Adipocyte (in vitro differentiated cells): ENCODE data around the gene CRYAB.

Experiments
- DNase-seq: peaks from one replicate; pipeline ENCODE4 v3.0.0-alpha.2; 2015; ENCODE audit warnings: low read depth
- H3K27me3 ChIP-seq: replicated peaks from 2 replicates; pipeline ENCODE4 v1.7.0; 2013; ENCODE audit warnings: mild to moderate bottlenecking, low read length, moderate library complexity; ENCODE audit not compliant: control insufficient read depth, insufficient read depth
- H3K36me3 ChIP-seq: 2 replicates; pipeline ENCODE4 v1.7.0; 2013; ENCODE audit warnings: low read length, mild to moderate bottlenecking, moderate library complexity; ENCODE audit not compliant: control insufficient read depth, insufficient read depth, severe bottlenecking
- H3K4me1 ChIP-seq: 2 replicates; pipeline ENCODE4 v1.7.0; 2013; ENCODE audit warnings: mild to moderate bottlenecking, low read length, moderate library complexity; ENCODE audit not compliant: control insufficient read depth, insufficient read depth
- H3K4me3 ChIP-seq: 2 replicates; pipeline ENCODE4 v1.7.0; 2013; ENCODE audit warnings: mild to moderate bottlenecking, low read length, moderate library complexity
- H3K9ac ChIP-seq: 2 replicates; pipeline ENCODE4 v1.7.0; 2013; ENCODE audit warnings: mild to moderate bottlenecking, low read length, moderate library complexity
- H3K9me3 ChIP-seq: 2 replicates; pipeline ENCODE4 v1.7.0; 2013; ENCODE audit warnings: mild to moderate bottlenecking, low read length, moderate library complexity; ENCODE audit not compliant: control insufficient read depth

The CRYAB gene

DNA sequence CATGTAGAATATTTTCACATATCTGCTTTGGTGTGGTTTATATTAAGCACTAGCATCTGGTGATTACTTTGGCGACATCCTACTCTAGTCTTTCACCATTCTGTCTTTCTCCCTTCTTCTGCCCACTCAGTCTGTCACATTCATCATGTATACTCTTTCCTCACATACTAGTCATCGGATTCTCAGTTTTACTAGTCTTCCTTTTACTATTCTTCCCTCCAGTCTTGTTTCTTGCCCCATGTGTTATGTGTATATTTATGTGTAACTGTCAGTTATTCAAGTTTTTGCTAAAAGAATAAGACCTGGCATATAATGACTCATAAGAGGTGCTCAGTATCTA is 21.0 kb upstream of the CRYAB start:
- H3K9ac ChIP-seq: no peak overlapping the region
- H3K27me3 ChIP-seq: no peaks in the 10 kb centered on the region
- no peaks in the 10 kb centered on the region for H3K9me3 ChIP-seq
- H3K4me1 ChIP-seq: peaks cover 69% of the 10 kb centered on the region
- DNase-seq: no peak
- H3K4me3 ChIP-seq: no peak overlapping the region
- H3K36me3 ChIP-seq: no peaks in the 10 kb centered on the region

DNA sequence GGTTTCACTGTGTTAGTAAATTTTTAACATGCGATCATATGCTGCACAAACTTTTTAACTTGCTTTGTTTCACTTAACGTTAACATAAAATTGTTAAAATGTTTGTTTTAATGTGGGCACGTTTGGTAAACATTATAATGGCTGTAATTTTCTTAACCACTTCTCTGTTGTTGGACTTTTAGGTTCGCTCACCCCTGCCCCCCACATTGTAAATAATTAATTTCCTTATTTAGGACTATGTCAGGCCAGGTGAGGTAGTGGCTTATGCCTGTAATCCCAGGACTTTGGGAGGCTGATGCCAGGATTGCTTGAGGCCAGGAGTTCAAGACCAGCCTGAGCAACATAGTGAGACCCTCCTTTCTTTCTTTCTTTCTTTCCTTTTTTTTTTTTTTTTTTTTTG is 18.9 kb upstream of the CRYAB start:
- Histone ChIP-seq H3K9ac (peak overlapping the region; percentile 78), H3K27me3 (no peaks in the 10 kb centered on the region)
- no peak for DNase-seq

DNA sequence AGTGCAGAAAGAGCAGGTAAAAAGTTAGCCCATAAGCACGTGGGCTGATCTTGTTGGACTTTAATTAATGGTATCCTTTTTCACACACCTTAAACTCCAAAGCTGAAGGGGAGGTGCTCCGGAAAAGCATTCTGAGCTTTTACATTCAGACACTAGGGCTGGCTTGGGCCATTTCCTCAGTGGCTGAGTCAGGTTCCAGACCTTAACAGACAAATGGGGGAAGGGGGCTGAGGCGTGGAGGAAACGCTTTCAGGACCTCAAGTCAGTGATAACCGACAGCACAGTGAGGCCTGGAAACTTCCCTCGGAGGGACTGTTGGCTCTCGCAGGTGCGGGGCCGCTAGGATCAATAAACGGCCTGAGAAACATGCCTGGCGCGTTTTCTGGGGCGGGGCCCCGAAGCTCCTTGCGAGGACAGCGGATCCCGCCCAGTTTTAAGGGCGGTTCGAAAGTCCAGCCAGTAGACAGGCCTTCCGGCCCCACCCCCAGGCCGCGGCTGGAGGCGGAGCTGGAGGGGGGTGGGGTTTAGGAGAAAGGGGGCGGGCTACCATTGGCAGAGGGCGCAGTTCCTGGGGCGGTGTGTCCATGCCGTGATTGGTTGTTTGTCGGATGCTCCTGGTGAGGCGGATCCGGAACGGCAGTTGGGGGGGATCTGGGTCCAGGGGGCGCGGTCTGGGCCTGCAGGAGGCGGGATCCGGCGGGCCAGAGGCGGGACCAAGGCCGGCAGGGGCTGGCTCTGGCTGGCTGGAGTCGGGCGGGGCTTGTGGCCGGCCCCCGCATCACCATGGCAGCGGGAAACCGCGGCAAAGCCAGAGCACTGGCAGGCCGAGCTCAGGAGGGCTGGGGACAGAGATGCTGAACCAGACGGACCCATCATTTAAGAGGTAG is 15.2 kb upstream of the CRYAB start:
- Histone ChIP-seq H3K9me3 (no peaks in the 10 kb centered on the region), H3K27me3 (no peaks in the 10 kb centered on the region), H3K4me1 (peaks cover 72% of the 10 kb centered on the region), H3K36me3 (no peaks in the 10 kb centered on the region), H3K9ac (peak overlapping the region; percentile 76), H3K4me3 (peak overlapping the region; percentile 80)
- peak; percentile 99 for DNase-seq

More for the DNA sequence above, 18.9 kb upstream of the CRYAB start:
- H3K4me1 ChIP-seq: peaks cover 67% of the 10 kb centered on the region
- H3K4me3 ChIP-seq: peak overlapping the region; percentile 47
- H3K36me3 ChIP-seq: no peaks in the 10 kb centered on the region
- H3K9me3 ChIP-seq: no peaks in the 10 kb centered on the region

GRCh38 chr11:111925953-111926352 is 14.4 kb upstream of the CRYAB start:
- Histone ChIP-seq H3K9ac (peak overlapping the region; percentile 69), H3K27me3 (no peaks in the 10 kb centered on the region), H3K36me3 (no peaks in the 10 kb centered on the region), H3K4me1 (peaks cover 78% of the 10 kb centered on the region), H3K9me3 (no peaks in the 10 kb centered on the region), H3K4me3 (peak overlapping the region; percentile 73)
- no peak for DNase-seq

- peak; percentile 52 for DNase-seq
Observed at GRCh38 chr11:111923951-111924350, 12.4 kb upstream of the CRYAB start.

GRCh38 chr11:111923351-111923788 is 11.8 kb upstream of the CRYAB start:
- Histone ChIP-seq H3K27me3 (no peaks in the 10 kb centered on the region), H3K4me3 (peak overlapping the region; percentile 72), H3K4me1 (peaks cover 68% of the 10 kb centered on the region), H3K9ac (peak overlapping the region; percentile 91), H3K36me3 (no peaks in the 10 kb centered on the region), H3K9me3 (no peaks in the 10 kb centered on the region)
- peak; percentile 62 for DNase-seq

More at GRCh38 chr11:111923951-111924350, 12.4 kb upstream of the CRYAB start:
- H3K9ac ChIP-seq: peak overlapping the region; percentile 91
- no peaks in the 10 kb centered on the region for H3K27me3 ChIP-seq
- no peaks in the 10 kb centered on the region for H3K9me3 ChIP-seq
- peaks cover 62% of the 10 kb centered on the region for H3K4me1 ChIP-seq
- H3K36me3 ChIP-seq: no peaks in the 10 kb centered on the region
- H3K4me3 ChIP-seq: peak overlapping the region; percentile 72

GRCh38 chr11:111922803-111923202 is 11.2 kb upstream of the CRYAB start:
- H3K4me1 ChIP-seq: peaks cover 70% of the 10 kb centered on the region
- no peaks in the 10 kb centered on the region for H3K36me3 ChIP-seq
- no peaks in the 10 kb centered on the region for H3K9me3 ChIP-seq
- peak; percentile 96 for DNase-seq
- no peaks in the 10 kb centered on the region for H3K27me3 ChIP-seq
- H3K9ac ChIP-seq: peak overlapping the region; percentile 91
- H3K4me3 ChIP-seq: peak overlapping the region; percentile 72

GRCh38 chr11:111921541-111922230 is 10.1 kb upstream of the CRYAB start:
- no peak for DNase-seq
- Histone ChIP-seq H3K4me3 (no peak overlapping the region), H3K36me3 (no peaks in the 10 kb centered on the region), H3K27me3 (no peaks in the 10 kb centered on the region), H3K9me3 (no peaks in the 10 kb centered on the region), H3K9ac (peak overlapping the region; percentile 91), H3K4me1 (peaks cover 63% of the 10 kb centered on the region)

- DNase-seq: no peak
- no peak overlapping the region for H3K9ac ChIP-seq
- H3K27me3 ChIP-seq: no peaks in the 10 kb centered on the region
- H3K36me3 ChIP-seq: no peaks in the 10 kb centered on the region
- H3K4me1 ChIP-seq: peaks cover 56% of the 10 kb centered on the region
- no peak overlapping the region for H3K4me3 ChIP-seq
- H3K9me3 ChIP-seq: no peaks in the 10 kb centered on the region
Observed at GRCh38 chr11:111920908-111921307, 9.3 kb upstream of the CRYAB start.

- peak within 1 kb of the TSS; percentile 33 for H3K4me3 ChIP-seq
- H3K9me3 ChIP-seq: no peaks in the 10 kb centered on the region
- H3K36me3 ChIP-seq: no peaks in the 10 kb centered on the region
- H3K9ac ChIP-seq: no peak within 1 kb of the TSS
- peaks cover 53% of the 10 kb centered on the region for H3K4me1 ChIP-seq
- DNase-seq: no peak
- H3K27me3 ChIP-seq: no peaks in the 10 kb centered on the region
Observed at GRCh38 chr11:111918390-111919256, 7.1 kb upstream of the CRYAB start, which contains the start of gene C11orf52. TSS of gene C11orf52 (plus strand) at chr11:111918913. CDS start at chr11:111918973, 60 bp downstream.
